Measurements from ENCODE around the gene HIGD1B.

HIGD1B gene

GRCh38 chr17:44831371-44831770 lies 16.3 kb upstream of the HIGD1B start:
- Histone ChIP-seq H3K4me2 (ENCODE audit: low read depth, low read length, poor library complexity, severe bottlenecking) (peak overlapping the region; percentile 73), H3F3A (ENCODE audit: low read depth) (no peaks in the 10 kb centered on the region), H3K4me1 (ENCODE audit: insufficient read depth, low read length, poor library complexity, severe bottlenecking) (peaks cover 4% of the 10 kb centered on the region), H3K9me2 (replicated peaks; ENCODE audit: low read depth, low read length) (no peaks in the 10 kb centered on the region), H3K79me2 (ENCODE audit: insufficient read depth, low read length) (peaks cover 30% of the 10 kb centered on the region), H3K9me3 (ENCODE audit: insufficient read depth, low read depth, low read length) (no peaks in the 10 kb centered on the region), H3K27me3 (ENCODE audit: insufficient read depth, low read length, poor library complexity, severe bottlenecking) (no peaks in the 10 kb centered on the region), H4K20me1 (ENCODE audit: insufficient read depth, low read length, poor library complexity, severe bottlenecking) (peaks cover 4% of the 10 kb centered on the region), H3K36me3 (ENCODE audit: insufficient read depth, low read length) (no peaks in the 10 kb centered on the region), H2AFZ (ENCODE audit: low read length) (no peak overlapping the region), H3K4me3 (ENCODE audit: low read length, poor library complexity, severe bottlenecking) (no peak overlapping the region), H3K9ac (ENCODE audit: low read depth, low read length, poor library complexity, severe bottlenecking) (peak overlapping the region; percentile 26)
- TF ChIP-seq EZH2phosphoT487 (IDR thresholded peaks at IDR 0.05; ENCODE audit: borderline replicate concordance) (no peak), CTCF (conservative IDR thresholded peaks at IDR 0.05; ENCODE audit: low read length) (no peak)

- H2AFZ ChIP-seq (ENCODE audit: low read length), result no peak overlapping the region
- H3K4me2 ChIP-seq (ENCODE audit: low read depth, low read length, poor library complexity, severe bottlenecking), result no peak overlapping the region
- H3K9me2 ChIP-seq (replicated peaks; ENCODE audit: low read depth, low read length), result no peaks in the 10 kb centered on the region
- TF ChIP-seq CTCF (conservative IDR thresholded peaks at IDR 0.05; ENCODE audit: low read length), result no peak
- no peak for TF ChIP-seq EZH2phosphoT487 (IDR thresholded peaks at IDR 0.05; ENCODE audit: borderline replicate concordance)
- no peak overlapping the region for H3K4me3 ChIP-seq (ENCODE audit: low read length, poor library complexity, severe bottlenecking)
- H3K4me1 ChIP-seq (ENCODE audit: insufficient read depth, low read length, poor library complexity, severe bottlenecking), result peaks cover 4% of the 10 kb centered on the region
- H3F3A ChIP-seq (ENCODE audit: low read depth), result no peaks in the 10 kb centered on the region
- no peaks in the 10 kb centered on the region for H3K9me3 ChIP-seq (ENCODE audit: insufficient read depth, low read depth, low read length)
- H4K20me1 ChIP-seq (ENCODE audit: insufficient read depth, low read length, poor library complexity, severe bottlenecking), result no peaks in the 10 kb centered on the region
- H3K9ac ChIP-seq (ENCODE audit: low read depth, low read length, poor library complexity, severe bottlenecking), result no peak overlapping the region
- no peaks in the 10 kb centered on the region for H3K36me3 ChIP-seq (ENCODE audit: insufficient read depth, low read length)
- no peaks in the 10 kb centered on the region for H3K27me3 ChIP-seq (ENCODE audit: insufficient read depth, low read length, poor library complexity, severe bottlenecking)
- peaks cover 17% of the 10 kb centered on the region for H3K79me2 ChIP-seq (ENCODE audit: insufficient read depth, low read length)
Observed at GRCh38 chr17:44832805-44833204, 14.9 kb upstream of the HIGD1B start.

GRCh38 chr17:44837196-44837595 lies 10.5 kb upstream of the HIGD1B start:
- Histone ChIP-seq H3K9ac (ENCODE audit: low read depth, low read length, poor library complexity, severe bottlenecking) (no peak overlapping the region), H3K9me2 (replicated peaks; ENCODE audit: low read depth, low read length) (no peaks in the 10 kb centered on the region), H3K27me3 (ENCODE audit: insufficient read depth, low read length, poor library complexity, severe bottlenecking) (no peaks in the 10 kb centered on the region), H3K4me3 (ENCODE audit: low read length, poor library complexity, severe bottlenecking) (no peak overlapping the region), H3K4me1 (ENCODE audit: insufficient read depth, low read length, poor library complexity, severe bottlenecking) (peaks cover 7% of the 10 kb centered on the region), H2AFZ (ENCODE audit: low read length) (no peak overlapping the region), H3K36me3 (ENCODE audit: insufficient read depth, low read length) (no peaks in the 10 kb centered on the region), H3F3A (ENCODE audit: low read depth) (no peaks in the 10 kb centered on the region), H4K20me1 (ENCODE audit: insufficient read depth, low read length, poor library complexity, severe bottlenecking) (no peaks in the 10 kb centered on the region), H3K9me3 (ENCODE audit: insufficient read depth, low read depth, low read length) (no peaks in the 10 kb centered on the region), H3K79me2 (ENCODE audit: insufficient read depth, low read length) (no peaks in the 10 kb centered on the region), H3K4me2 (ENCODE audit: low read depth, low read length, poor library complexity, severe bottlenecking) (no peak overlapping the region)
- no peak for TF ChIP-seq EZH2phosphoT487 (IDR thresholded peaks at IDR 0.05; ENCODE audit: borderline replicate concordance)
- TF ChIP-seq CTCF (conservative IDR thresholded peaks at IDR 0.05; ENCODE audit: low read length), result no peak
